Posterior vena cava (tissue), 2 donors: Measurements from ENCODE around the gene ENPP5. TPM values are rescaled to one million over a fixed set of nuclear protein-coding genes. Genes with fewer than 3 reads are reported as not detected.
"Not testable (repeated sequence)": the region's sequence is repeated elsewhere in the genome, so short reads cannot be mapped to it uniquely, and the experiment has no call there.

ENCODE experiments used
- DNase-seq: peaks from one replicate; pipeline ENCODE4 v3.0.0-alpha.2; 2020; ENCODE audit warnings: low spot score
- intact Hi-C, 2 donors: fragments of 100-400 bp; cut with DNase I; formaldehyde crosslinking; loops; one replicate each; pipeline versions ENCODE4 v1.14.1 to v1.14.2; 2022 to 2023
- total RNA-seq, 2 donors: library from RNA; stranded (reverse); fragmentation: NEBNext Ultra II Directional; extraction: Animal tissue kit (Norgen Biotek cat#: 25700); gene quantifications; one replicate each; pipeline ENCODE4 v1.2.1, GENCODE V29; 2021
- donor health status: DM: yes; HTN: yes; CAD: no.
- donor health status: DM: yes; HTN: yes; CAD: no.

The ENPP5 gene
- total RNA-seq, 2 donors from 2014 or later = 0.71 to 1.0 TPM

- intact Hi-C loops = no loop called here
- DNase-seq = no peak
Measured at GRCh38 chr6:46184114-46184513, 13.3 kb upstream of the ENPP5 start.

GRCh38 chr6:46175976-46176375, 5.2 kb upstream of the ENPP5 start:
- intact Hi-C loops = no loop called here
- DNase-seq = no peak

- DNase-seq = no peak
- intact Hi-C loops = no loop called here
Measured at GRCh38 chr6:46175446-46175845, 4.7 kb upstream of the ENPP5 start.

- no peak for DNase-seq
Measured at GRCh38 chr6:46174904-46175303, 4.1 kb upstream of the ENPP5 start.

GRCh38 chr6:46172176-46172575, 1.4 kb upstream of the ENPP5 start:
- no peak for DNase-seq
- intact Hi-C loops = no loop called here

More at GRCh38 chr6:46174904-46175303, 4.1 kb upstream of the ENPP5 start:
- intact Hi-C loops = no loop called here

GRCh38 chr6:46160102-46160501, 10.7 kb downstream of the ENPP5 start:
- DNase-seq = no peak
- intact Hi-C loops = no loop called here

- DNase-seq = no peak
- intact Hi-C loops = loop anchor here in 1 of 2 donors (10.0 kb wide), 1 partner anchor 1896 kb away; no protein-coding TSS in a partner anchor
Measured at GRCh38 chr6:46159229-46159628, 11.6 kb downstream of the ENPP5 start.

GRCh38 chr6:46156701-46157100, 14.1 kb downstream of the ENPP5 start:
- intact Hi-C loops = loop anchor here in 1 of 2 donors (10.0 kb wide), 1 partner anchor 1898 kb away; no protein-coding TSS in a partner anchor
- no peak for DNase-seq

GRCh38 chr6:46149066-46149465, 21.7 kb downstream of the ENPP5 start:
- DNase-seq, intact Hi-C loops: not testable (repeated sequence)

GRCh38 chr6:46144270-46144669, 26.5 kb downstream of the ENPP5 start:
- intact Hi-C loops = no loop called here
- DNase-seq = no peak

GRCh38 chr6:46138281-46138680, 32.5 kb downstream of the ENPP5 start:
- intact Hi-C loops = no loop called here

GRCh38 chr6:46137387-46137786, 33.4 kb downstream of the ENPP5 start:
- intact Hi-C loops = no loop called here

More at GRCh38 chr6:46138281-46138680, 32.5 kb downstream of the ENPP5 start:
- DNase-seq = no peak

GRCh38 chr6:46136831-46137230, 33.9 kb downstream of the ENPP5 start:
- DNase-seq = no peak
- intact Hi-C loops = no loop called here

More at GRCh38 chr6:46137387-46137786, 33.4 kb downstream of the ENPP5 start:
- no peak for DNase-seq

GRCh38 chr6:46135176-46135575, 35.6 kb downstream of the ENPP5 start:
- intact Hi-C loops = no loop called here
- no peak for DNase-seq

- intact Hi-C loops = no loop called here
- DNase-seq = no peak
Measured at GRCh38 chr6:46134216-46134615, 36.6 kb downstream of the ENPP5 start.

GRCh38 chr6:46131291-46131690, 39.5 kb downstream of the ENPP5 start:
- DNase-seq, intact Hi-C loops: not testable (repeated sequence)

- no peak for DNase-seq
- intact Hi-C loops = no loop called here
Measured at GRCh38 chr6:46130666-46131065, 40.1 kb downstream of the ENPP5 start.

GRCh38 chr6:46129629-46130511, 40.9 kb downstream of the ENPP5 start, which contains the start of gene ENPP4:
ENPP4 (plus strand) TSS chr6:46129989; CDS start chr6:46139584, 9,595 bp downstream.
- peak; percentile 96 for DNase-seq
- intact Hi-C loops = no loop called here

- intact Hi-C loops = no loop called here
Measured at GRCh38 chr6:46129291-46129628, 41.5 kb downstream of the ENPP5 start.

GRCh38 chr6:46128476-46128875, 42.3 kb downstream of the ENPP5 start:
- intact Hi-C loops = no loop called here
- DNase-seq = no peak

More at GRCh38 chr6:46129291-46129628, 41.5 kb downstream of the ENPP5 start:
- DNase-seq = no peak

- DNase-seq, intact Hi-C loops: not testable (repeated sequence)
Measured at GRCh38 chr6:46119679-46120078, 51.1 kb downstream of the ENPP5 start.
